ENCODE data around the gene CTSL.
A peak's percentile ranks its signal among the peaks of the same experiment; 100 is the strongest.

CTSL gene

GRCh38 chr9:87725900-87726709 lies at the start of gene CTSL:
TSS of gene CTSL (plus strand) at chr9:87726119. CDS start at chr9:87727604, 1,485 bp downstream.
- no peak for DNase-seq

DNA sequence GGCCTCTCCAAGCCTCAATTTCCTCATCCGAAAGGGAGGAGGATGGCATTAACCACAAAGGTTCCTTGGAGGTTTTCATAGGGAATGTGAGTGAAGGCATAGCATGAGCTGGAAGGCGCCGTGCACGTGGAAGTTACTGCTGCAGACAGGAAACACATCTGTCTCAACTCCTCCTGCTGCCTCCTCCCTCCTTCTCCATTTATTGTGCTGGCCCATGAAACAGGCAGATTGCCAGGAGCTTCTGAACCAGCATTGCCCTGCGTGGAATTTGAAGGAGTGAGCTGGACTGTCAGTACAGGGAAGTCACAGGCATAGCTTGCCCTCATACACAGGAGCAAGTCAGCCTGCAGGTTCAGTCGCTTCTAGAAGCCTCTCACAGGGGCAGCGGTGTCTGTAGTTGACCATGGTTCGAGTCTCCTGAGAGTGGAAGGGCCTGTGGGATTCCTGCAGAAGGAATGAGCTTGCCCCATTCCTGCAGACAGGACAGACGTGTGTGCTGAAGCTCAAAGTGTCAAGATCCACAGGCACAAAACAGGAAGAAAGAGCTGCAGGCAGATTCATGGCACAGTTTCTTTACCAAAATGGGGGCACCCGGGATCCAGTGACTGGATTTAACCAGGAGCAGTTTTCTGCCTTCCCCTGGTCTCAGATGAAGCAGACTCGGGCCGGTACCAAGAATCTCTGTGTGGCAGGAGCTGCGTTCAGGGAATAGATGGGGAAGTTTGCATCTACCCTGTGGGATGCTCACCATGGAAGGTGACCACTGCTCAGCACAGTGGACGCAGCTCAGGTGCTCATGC lies 48.7 kb upstream of the CTSL start:
- DNase-seq, result no peak

DNA sequence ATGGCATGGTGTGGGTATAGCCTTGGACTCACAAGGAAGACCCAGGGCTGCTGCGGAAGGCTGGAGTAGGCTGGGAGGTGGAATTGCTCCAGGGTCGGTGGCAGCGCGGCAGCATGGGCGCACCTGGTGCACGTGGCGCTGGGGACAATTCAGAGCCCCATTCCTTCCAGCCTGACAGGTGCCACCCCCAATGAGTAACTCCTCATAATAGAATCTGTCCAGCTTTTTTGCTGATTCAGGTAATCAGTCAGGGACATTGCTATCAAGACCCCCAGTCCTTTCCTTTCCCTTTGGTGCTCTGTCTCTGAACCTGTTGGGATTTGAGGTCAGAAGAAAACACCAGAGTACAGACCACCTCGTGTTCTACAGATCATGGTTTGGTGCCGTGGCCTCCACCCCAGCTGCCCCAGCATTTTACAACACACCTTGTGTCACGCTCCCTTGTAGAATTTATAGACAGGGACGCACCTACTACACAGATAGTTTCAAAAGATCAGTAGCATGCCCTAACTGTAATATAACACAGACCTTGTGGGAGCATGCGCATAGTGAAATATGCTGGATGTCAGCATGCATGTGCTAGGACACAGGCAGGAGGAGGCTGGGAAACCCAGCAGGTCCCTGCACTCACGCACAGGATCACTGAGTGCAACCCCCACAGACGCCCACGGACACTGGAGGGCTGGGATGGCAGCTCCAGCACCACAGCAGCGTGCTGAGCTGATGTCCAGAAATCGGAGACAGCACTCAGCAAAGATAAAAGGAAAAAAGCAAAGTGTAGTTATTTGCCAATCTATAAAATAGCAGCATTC lies 47.9 kb upstream of the CTSL start:
- no peak for DNase-seq

DNA sequence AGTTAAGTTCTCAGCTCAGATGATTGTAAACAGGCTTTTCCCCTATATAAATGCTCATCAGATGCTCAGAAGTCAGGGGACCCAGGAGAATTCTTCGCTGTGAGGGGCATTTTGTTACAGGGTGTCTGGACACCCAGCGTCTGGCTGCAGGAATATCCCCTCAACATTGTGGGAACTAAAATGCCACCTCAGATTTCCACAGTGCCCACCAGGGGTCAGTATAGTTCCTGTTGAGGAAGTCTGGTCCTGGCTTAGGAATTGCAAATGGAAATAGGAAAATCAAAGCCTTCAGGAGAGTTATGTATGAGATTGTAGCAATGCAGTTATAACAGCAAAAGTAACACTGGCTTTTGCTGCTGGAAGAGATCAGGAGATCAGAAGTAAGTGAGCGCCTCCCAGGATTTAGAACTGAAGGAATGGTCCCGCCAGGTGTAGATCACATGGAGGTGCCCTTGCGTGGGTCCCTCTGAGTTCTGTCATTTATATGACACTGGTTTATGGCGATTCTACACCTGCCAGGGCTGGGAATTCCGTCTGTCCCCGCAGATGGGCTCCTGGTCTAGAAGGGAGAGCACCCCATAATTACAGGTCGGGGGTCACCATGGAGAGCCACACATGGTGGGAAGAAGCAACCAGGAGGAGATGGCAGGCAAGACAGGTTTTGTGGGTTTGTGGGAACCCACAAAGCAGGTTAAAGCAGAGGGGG lies 47.1 kb upstream of the CTSL start:
- peak; percentile 15 for DNase-seq

DNA sequence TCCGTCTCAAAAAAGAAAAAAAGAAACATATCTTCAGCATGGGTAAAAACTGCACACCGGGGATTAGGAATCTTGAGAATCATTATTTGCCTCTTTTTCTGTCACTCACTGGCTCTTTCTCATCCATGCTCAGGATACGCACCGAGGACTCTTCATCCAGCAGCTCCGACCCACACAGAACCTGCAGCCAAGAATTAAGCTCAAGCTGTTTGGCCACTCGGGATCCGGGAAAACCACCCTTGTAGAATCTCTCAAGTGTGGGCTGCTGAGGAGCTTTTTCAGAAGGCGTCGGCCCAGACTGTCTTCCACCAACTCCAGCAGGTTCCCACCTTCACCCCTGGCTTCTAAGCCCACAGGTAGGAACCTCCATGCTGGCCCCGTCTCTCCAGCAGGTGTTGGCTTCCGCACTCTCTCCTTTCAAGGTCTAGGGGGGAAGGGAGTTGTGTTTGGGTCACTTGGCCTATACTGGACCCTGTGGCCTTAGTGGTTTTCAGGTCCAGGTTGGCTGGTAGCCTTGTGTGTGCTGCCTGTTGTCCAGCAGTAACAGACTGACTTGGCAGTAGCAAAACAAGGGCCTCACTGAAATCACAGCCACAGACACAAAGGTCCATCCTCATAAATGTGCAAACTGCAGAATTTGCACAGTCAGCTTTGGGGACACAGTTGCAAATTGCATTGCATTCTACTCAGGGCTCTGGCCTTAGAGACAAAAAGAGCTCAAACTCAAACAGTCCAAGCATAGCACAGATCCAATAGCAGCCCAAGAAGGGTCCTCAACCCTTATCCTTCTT lies 44.5 kb upstream of the CTSL start:
- no peak for DNase-seq

DNA sequence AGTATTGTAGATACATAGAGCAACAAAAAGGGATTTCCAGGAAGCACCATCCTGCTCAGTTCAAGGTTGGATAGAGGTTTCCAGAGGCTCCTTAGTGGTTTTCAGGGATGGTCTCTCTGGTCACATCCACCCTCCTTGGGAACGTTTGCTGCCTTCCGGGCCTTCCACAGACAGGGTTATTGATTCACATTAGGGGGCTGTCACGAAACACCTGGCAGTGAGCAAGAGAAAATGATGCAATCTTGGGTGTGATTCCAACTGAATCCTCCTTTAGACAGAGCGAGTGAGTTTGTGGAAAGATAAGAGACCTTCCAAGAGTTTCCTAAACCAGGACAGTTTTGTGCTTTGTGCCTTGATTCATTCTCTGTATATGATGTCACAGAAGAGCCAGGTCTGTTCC lies 43.8 kb upstream of the CTSL start:
- no peak for DNase-seq

GRCh38 chr9:87682618-87683017 lies 43.3 kb upstream of the CTSL start:
- DNase-seq, result no peak

GRCh38 chr9:87683751-87684626 lies 41.9 kb upstream of the CTSL start:
- no peak for DNase-seq

- DNase-seq, result no peak
These were observed 41.2 kb upstream of the CTSL start for GRCh38 chr9:87684627-87685219.

- DNase-seq, result no peak
These were observed 40.5 kb upstream of the CTSL start for GRCh38 chr9:87685441-87685840.

DNA sequence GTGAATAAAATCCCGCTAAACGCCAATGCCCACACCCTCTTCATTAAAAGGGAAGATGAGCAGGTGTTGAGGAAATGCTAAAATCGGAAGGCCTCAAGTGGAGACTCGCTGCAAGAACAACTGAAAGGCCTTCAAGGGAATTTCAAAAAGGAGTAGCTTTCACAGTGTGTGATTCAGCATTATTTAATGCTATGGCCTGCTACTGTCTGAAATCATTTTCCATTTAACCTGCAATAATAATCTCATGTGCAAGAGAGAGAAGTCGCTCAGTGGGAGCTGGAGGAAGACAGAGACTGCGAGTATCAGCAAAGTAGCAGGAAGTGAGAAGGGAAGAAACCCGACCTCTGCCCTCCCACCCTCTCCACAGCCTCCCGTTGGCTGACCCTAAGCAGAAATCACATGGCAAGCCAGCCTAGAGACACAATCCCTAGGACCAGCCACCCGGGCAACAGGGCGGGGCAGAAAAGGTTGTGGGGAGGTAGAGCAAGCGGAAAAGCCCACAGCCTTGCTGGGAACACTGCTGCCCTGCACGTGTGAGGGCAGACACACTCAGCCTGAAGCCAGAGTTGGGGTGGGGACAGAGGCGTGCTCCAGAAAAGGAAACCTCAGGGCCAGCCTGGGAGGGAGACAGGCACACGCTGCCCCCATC lies 39.9 kb upstream of the CTSL start:
- DNase-seq, result no peak

- DNase-seq, result no peak
These were observed 39.3 kb upstream of the CTSL start for GRCh38 chr9:87686520-87687090.

DNA sequence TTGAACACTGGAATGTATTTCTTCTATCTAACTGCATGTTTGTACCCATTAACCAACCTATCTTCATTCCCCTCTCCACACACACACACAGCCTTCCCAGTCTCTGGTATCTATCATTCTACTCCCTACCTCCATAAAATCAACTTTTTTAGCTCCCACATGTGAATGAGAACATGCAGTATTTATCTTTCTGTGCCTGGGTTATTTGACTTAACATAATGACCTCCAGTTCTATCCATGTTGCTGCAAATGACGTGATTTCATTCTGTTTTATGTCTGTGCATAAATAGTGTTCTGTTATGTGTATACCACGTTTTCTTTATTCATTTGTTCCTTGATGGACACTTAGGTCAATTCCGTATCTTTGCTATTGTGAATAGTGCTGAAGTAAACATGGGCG lies 38.7 kb upstream of the CTSL start:
- DNase-seq, result no peak

- DNase-seq, result no peak
These were observed 31.6 kb upstream of the CTSL start for GRCh38 chr9:87694236-87694755.

- no peak for DNase-seq
These were observed 30.4 kb upstream of the CTSL start for GRCh38 chr9:87695523-87695922.

- no peak for DNase-seq
These were observed 29.3 kb upstream of the CTSL start for GRCh38 chr9:87696641-87697040.

DNA sequence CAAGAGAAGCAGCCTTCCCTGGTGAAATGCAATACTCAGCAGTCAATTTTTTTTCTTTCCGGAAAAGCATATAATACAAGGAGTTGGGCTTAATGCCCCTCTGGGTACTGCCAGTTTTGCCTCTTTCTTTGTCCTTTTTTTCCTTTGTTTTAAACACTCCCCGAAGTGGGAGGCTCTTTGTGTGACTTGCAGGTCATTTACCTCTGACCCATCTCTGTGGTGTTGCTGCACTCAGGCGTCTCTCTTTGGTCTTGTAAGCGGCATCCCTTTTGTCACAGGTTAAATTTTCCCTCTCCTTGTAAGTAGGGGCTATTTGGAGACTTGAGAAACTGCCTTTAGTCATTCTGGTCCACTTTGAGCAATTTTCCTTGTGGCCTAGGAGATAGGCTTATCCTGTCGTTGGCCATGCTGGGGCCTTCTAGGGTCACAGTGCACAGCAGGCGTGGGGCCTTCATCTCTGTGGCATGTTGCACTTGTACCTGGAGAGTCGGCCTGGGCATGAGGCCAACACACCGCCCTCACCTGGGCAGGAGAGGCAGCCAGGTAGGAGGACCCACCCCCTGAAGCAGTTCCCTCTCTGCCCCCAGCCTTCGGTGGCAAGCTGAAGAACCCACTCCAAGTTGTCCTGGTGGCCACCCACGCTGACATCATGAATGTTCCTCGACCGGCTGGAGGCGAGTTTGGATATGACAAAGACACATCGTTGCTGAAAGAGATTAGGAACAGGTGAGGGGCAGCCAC lies 27.7 kb upstream of the CTSL start:
- DNase-seq, result no peak

GRCh38 chr9:87699835-87700234 lies 26.1 kb upstream of the CTSL start:
- DNase-seq, result no peak

DNA sequence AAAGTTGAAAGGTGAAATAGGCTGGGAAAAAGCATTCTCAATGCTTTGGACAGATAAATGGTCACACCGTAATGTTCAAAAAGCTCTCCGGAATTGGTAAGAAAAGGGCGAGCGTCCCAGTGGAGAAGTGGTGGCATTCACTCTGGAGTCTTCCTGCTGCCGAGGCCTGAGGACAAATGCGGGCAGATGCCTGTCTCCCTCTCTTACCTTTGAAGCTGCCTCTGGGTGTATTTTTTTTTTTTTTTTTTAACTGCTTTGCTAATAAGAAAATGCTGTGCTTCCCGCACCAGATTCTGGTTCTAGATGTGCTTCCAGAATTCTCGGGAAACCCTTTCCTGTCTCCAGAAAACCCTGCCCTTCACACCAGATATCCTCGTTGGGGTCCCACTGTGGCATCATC lies 24.4 kb upstream of the CTSL start:
- DNase-seq, result no peak

Data from NCI-H146 (cell line).